Right atrium auricular region (tissue), 2 donors: ENCODE results near the gene ETV6. TPM values are rescaled to one million over a fixed set of nuclear protein-coding genes. Genes with fewer than 3 reads are reported as not detected.

Experiments used
- DNase-seq: peaks from one replicate; pipeline ENCODE4 v3.0.0-alpha.2; 2019; ENCODE audit warnings: low spot score
- H3K27ac ChIP-seq, 2 donors: fragments of 200-600 bp; sonication (generic); 1 replicate in 1 of 2; 2 replicates in 1 of 2; pipeline ENCODE4 v1.5.1; 2016 to 2019
- H3K27me3 ChIP-seq, 2 donors: fragments of 200-600 bp; sonication (generic); one replicate each; pipeline versions ENCODE4 v1.5.1 to v1.6.0; 2017 to 2019
- H3K36me3 ChIP-seq: fragments of 200-600 bp; sonication (generic); one replicate; pipeline ENCODE4 v1.5.1; 2016
- H3K4me1 ChIP-seq, 2 donors: fragments of 200-600 bp; sonication (generic); one replicate each; pipeline versions ENCODE4 v1.5.1 to v1.6.0; 2017 to 2019
- H3K4me3 ChIP-seq, 2 donors: fragments of 200-600 bp; sonication (generic); 1 replicate in 1 of 2; 2 replicates in 1 of 2; pipeline ENCODE4 v1.5.1; 2017 to 2019; ENCODE audit warnings: mild to moderate bottlenecking in 1 of 2, moderate library complexity in 1 of 2
- H3K9me3 ChIP-seq, 2 donors: fragments of 200-600 bp; sonication (generic); one replicate each; pipeline ENCODE4 v1.5.1; 2019
- CTCF ChIP-seq, 2 donors: fragments of 200-600 bp; sonication (generic); IDR thresholded peaks; one replicate each; pipeline ENCODE4 v1.5.1; 2019; ENCODE audit warnings: antibody characterized with exemption in 2 of 2
- total RNA-seq, 2 donors: library from RNA; depleted of rRNA; stranded (reverse); fragments of >200 nt; gene quantifications; one replicate each; pipeline ENCODE4 v1.1.0, GENCODE V29; 2016

Gene ETV6
- total RNA-seq, 2 donors from 2014 or later, result 6.7 TPM

GRCh38 chr12:11839091-11839641, 189.7 kb downstream of the ETV6 start:
- Histone ChIP-seq H3K4me1 (peaks cover 0 to 44% of the 10 kb centered on the region in 2 donors), H3K27me3 (no peaks in the 10 kb centered on the region), H3K27ac (peak overlapping the region; percentile 71 to 80), H3K36me3 (no peaks in the 10 kb centered on the region), H3K4me3 (no peak overlapping the region), H3K9me3 (no peaks in the 10 kb centered on the region)
- peak; percentile 68 for DNase-seq
- no peak for TF ChIP-seq CTCF (IDR thresholded peaks at IDR 0.05)

GRCh38 chr12:11840366-11840765, 190.9 kb downstream of the ETV6 start:
- Histone ChIP-seq H3K27ac (peak overlapping the region; percentile 1 to 71), H3K36me3 (peaks cover 7% of the 10 kb centered on the region), H3K4me3 (no peak overlapping the region), H3K4me1 (peaks cover 0 to 35% of the 10 kb centered on the region in 2 donors), H3K9me3 (no peaks in the 10 kb centered on the region), H3K27me3 (no peaks in the 10 kb centered on the region)
- TF ChIP-seq CTCF (IDR thresholded peaks at IDR 0.05), result no peak
- no peak for DNase-seq

- H3K27me3 ChIP-seq, result no peaks in the 10 kb centered on the region
- no peaks in the 10 kb centered on the region for H3K4me1 ChIP-seq
- no peak overlapping the region for H3K4me3 ChIP-seq
- TF ChIP-seq CTCF (IDR thresholded peaks at IDR 0.05), result no peak
- no peak for DNase-seq
- H3K36me3 ChIP-seq, result peaks cover 9% of the 10 kb centered on the region
- H3K9me3 ChIP-seq, result no peaks in the 10 kb centered on the region
- no peak overlapping the region for H3K27ac ChIP-seq
Observed at GRCh38 chr12:11846488-11846887, 197.0 kb downstream of the ETV6 start.

- no peaks in the 10 kb centered on the region for H3K27me3 ChIP-seq
- H3K4me3 ChIP-seq, result no peak overlapping the region
- no peaks in the 10 kb centered on the region for H3K4me1 ChIP-seq
- no peak for DNase-seq
- peaks cover 9% of the 10 kb centered on the region for H3K36me3 ChIP-seq
- H3K27ac ChIP-seq, result no peak overlapping the region
- no peak for TF ChIP-seq CTCF (IDR thresholded peaks at IDR 0.05)
- no peaks in the 10 kb centered on the region for H3K9me3 ChIP-seq
Observed at GRCh38 chr12:11847539-11847938, 198.1 kb downstream of the ETV6 start.

GRCh38 chr12:11849757-11850504, 200.5 kb downstream of the ETV6 start:
- no peak for DNase-seq
- Histone ChIP-seq H3K36me3 (peaks cover 18% of the 10 kb centered on the region), H3K4me3 (no peak overlapping the region), H3K9me3 (no peaks in the 10 kb centered on the region), H3K4me1 (no peaks in the 10 kb centered on the region), H3K27me3 (no peaks in the 10 kb centered on the region), H3K27ac (no peak overlapping the region)
- no peak for TF ChIP-seq CTCF (IDR thresholded peaks at IDR 0.05)
